ENCODE data around the gene LRRC8D. TPM values are rescaled to one million over a fixed set of nuclear protein-coding genes. Genes with fewer than 3 reads are reported as not detected.

LRRC8D gene
- polyA plus RNA-seq, 4 donors = 13.0 to 36.7 (median 20.2) TPM

DNA sequence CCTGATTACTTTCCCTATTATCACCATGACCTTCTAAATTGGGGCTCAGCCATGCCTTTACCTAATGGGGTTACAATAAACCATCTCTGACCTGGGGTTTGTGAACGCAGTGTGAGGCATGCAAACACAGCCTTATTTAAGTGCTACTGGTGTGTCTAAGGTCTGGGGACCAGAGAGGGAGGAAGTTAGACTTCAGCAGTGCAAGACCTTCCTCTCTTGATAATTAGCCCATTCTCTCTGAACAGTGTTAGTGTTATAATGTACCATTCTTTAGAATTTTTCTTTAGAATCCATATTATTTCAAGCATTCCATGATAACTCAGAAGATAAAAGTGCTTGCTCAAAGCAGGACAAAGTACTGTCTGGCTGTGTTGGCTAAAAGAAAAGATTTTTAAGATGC, 10.5 kb upstream of the LRRC8D start:
- 59 to 74% (median 67%) methylated on average over 1 of the region's 1 CpG for WGBS, 3 donors
- no peak overlapping the region for H3K4me3 ChIP-seq (ENCODE audit: low read depth in 1 of 3, low read length in 3 of 3)
- DNase-seq (no peak), FAIRE-seq (no peak)
- H3K27me3 ChIP-seq (ENCODE audit: control insufficient read depth in 3 of 3, insufficient read depth in 3 of 3, low read length in 3 of 3) = no peaks in the 10 kb centered on the region
- H3K4me1 ChIP-seq (ENCODE audit: control insufficient read depth in 3 of 3, insufficient read depth in 2 of 3, low read depth in 1 of 3, low read length in 2 of 3) = no peaks in the 10 kb centered on the region
- H3K27ac ChIP-seq (ENCODE audit: low read depth in 1 of 3, low read length in 2 of 3) = no peak overlapping the region
- no peaks in the 10 kb centered on the region for H3K36me3 ChIP-seq (ENCODE audit: control insufficient read depth in 3 of 3, insufficient read depth in 2 of 3, low read depth in 1 of 3, low read length in 3 of 3)
- no peaks in the 10 kb centered on the region for H3K9me3 ChIP-seq (ENCODE audit: control insufficient read depth in 2 of 2, insufficient read depth in 1 of 2, low read depth in 1 of 2, low read length in 1 of 2)

GRCh38 chr1:89810880-89811279, 10.0 kb upstream of the LRRC8D start:
- 94 to 100% (median 95%) methylated on average over 1 of the region's 1 CpG for WGBS, 3 donors
- no peak overlapping the region for H3K4me3 ChIP-seq (ENCODE audit: low read depth in 1 of 3, low read length in 3 of 3)
- DNase-seq (no peak), FAIRE-seq (no peak)
- H3K9me3 ChIP-seq (ENCODE audit: control insufficient read depth in 2 of 2, insufficient read depth in 1 of 2, low read depth in 1 of 2, low read length in 1 of 2) = no peaks in the 10 kb centered on the region
- H3K4me1 ChIP-seq (ENCODE audit: control insufficient read depth in 3 of 3, insufficient read depth in 2 of 3, low read depth in 1 of 3, low read length in 2 of 3) = no peaks in the 10 kb centered on the region
- H3K27ac ChIP-seq (ENCODE audit: low read depth in 1 of 3, low read length in 2 of 3) = no peak overlapping the region
- no peaks in the 10 kb centered on the region for H3K27me3 ChIP-seq (ENCODE audit: control insufficient read depth in 3 of 3, insufficient read depth in 3 of 3, low read length in 3 of 3)
- no peaks in the 10 kb centered on the region for H3K36me3 ChIP-seq (ENCODE audit: control insufficient read depth in 3 of 3, insufficient read depth in 2 of 3, low read depth in 1 of 3, low read length in 3 of 3)

GRCh38 chr1:89812992-89813391, 7.8 kb upstream of the LRRC8D start:
- 77 to 91% (median 89%) methylated on average over 1 of the region's 1 CpG for WGBS, 3 donors
- no peaks in the 10 kb centered on the region for H3K9me3 ChIP-seq (ENCODE audit: control insufficient read depth in 2 of 2, insufficient read depth in 1 of 2, low read depth in 1 of 2, low read length in 1 of 2)
- FAIRE-seq (no peak), DNase-seq (no peak)
- no peak overlapping the region for H3K27ac ChIP-seq (ENCODE audit: low read depth in 1 of 3, low read length in 2 of 3)
- H3K27me3 ChIP-seq (ENCODE audit: control insufficient read depth in 3 of 3, insufficient read depth in 3 of 3, low read length in 3 of 3) = no peaks in the 10 kb centered on the region
- H3K36me3 ChIP-seq (ENCODE audit: control insufficient read depth in 3 of 3, insufficient read depth in 2 of 3, low read depth in 1 of 3, low read length in 3 of 3) = no peaks in the 10 kb centered on the region
- H3K4me1 ChIP-seq (ENCODE audit: control insufficient read depth in 3 of 3, insufficient read depth in 2 of 3, low read depth in 1 of 3, low read length in 2 of 3) = no peaks in the 10 kb centered on the region
- no peak overlapping the region for H3K4me3 ChIP-seq (ENCODE audit: low read depth in 1 of 3, low read length in 3 of 3)

DNA sequence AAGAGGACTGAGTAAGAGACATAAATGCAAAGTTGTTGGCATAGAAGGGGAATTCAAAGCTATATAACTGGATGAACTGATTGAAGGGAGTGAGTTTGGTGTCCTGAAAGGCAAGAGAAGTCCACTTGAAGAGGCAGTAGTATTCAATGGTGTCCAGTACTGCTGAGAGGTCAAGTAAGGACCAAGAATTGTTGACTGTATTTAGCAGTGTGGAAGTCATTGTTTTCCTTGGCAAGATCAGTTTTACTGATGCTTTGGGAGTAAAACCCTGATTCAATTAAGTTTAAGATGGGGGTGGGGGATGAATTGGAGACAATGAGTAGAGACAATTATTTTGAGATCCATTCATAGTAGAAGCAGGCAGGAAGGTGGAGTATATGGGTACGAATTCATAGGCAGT, 5.8 kb upstream of the LRRC8D start:
- Histone ChIP-seq H3K4me3 (ENCODE audit: low read depth in 1 of 3, low read length in 3 of 3) (no peak overlapping the region), H3K27ac (ENCODE audit: low read depth in 1 of 3, low read length in 2 of 3) (no peak overlapping the region), H3K36me3 (ENCODE audit: control insufficient read depth in 3 of 3, insufficient read depth in 2 of 3, low read depth in 1 of 3, low read length in 3 of 3) (no peaks in the 10 kb centered on the region), H3K27me3 (ENCODE audit: control insufficient read depth in 3 of 3, insufficient read depth in 3 of 3, low read length in 3 of 3) (no peaks in the 10 kb centered on the region), H3K9me3 (ENCODE audit: control insufficient read depth in 2 of 2, insufficient read depth in 1 of 2, low read depth in 1 of 2, low read length in 1 of 2) (no peaks in the 10 kb centered on the region), H3K4me1 (ENCODE audit: control insufficient read depth in 3 of 3, insufficient read depth in 2 of 3, low read depth in 1 of 3, low read length in 2 of 3) (peaks cover 0 to 4% (median 0%) of the 10 kb centered on the region in 3 donors)
- no peak for DNase-seq
- WGBS, 3 donors = 77 to 98% (median 96%) methylated on average over 1 of the region's 1 CpG
- no peak for FAIRE-seq

DNA sequence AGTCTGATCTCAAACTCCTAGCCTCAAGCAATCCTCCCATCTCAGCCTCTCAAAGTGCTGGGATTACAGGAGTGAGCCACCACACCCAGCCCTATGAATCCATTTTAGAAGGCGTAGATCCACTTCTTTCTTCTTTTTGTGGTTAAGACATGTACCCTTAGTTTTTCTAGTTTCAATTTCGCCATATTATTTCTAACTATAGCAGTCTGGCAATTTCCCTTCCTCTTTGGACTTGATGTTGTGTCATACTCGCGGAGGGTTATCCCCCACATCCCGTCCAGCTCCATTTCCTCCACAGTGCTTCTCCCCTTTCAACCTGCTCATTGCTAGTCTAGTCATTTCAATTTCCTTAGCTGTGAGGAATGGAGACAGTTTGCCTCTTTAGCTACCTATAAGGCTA, 5.2 kb upstream of the LRRC8D start:
- DNase-seq (no peak), FAIRE-seq (no peak)
- 75 to 86% (median 84%) methylated on average over 5 of the region's 5 CpGs for whole genome bisulfite sequencing, 3 donors
- no peaks in the 10 kb centered on the region for H3K9me3 ChIP-seq (ENCODE audit: control insufficient read depth in 2 of 2, insufficient read depth in 1 of 2, low read depth in 1 of 2, low read length in 1 of 2)
- H3K36me3 ChIP-seq (ENCODE audit: control insufficient read depth in 3 of 3, insufficient read depth in 2 of 3, low read depth in 1 of 3, low read length in 3 of 3) = no peaks in the 10 kb centered on the region
- no peak overlapping the region for H3K4me3 ChIP-seq (ENCODE audit: low read depth in 1 of 3, low read length in 3 of 3)
- H3K27me3 ChIP-seq (ENCODE audit: control insufficient read depth in 3 of 3, insufficient read depth in 3 of 3, low read length in 3 of 3) = no peaks in the 10 kb centered on the region
- H3K4me1 ChIP-seq (ENCODE audit: control insufficient read depth in 3 of 3, insufficient read depth in 2 of 3, low read depth in 1 of 3, low read length in 2 of 3) = peaks cover 0 to 4% (median 0%) of the 10 kb centered on the region in 3 donors
- H3K27ac ChIP-seq (ENCODE audit: low read depth in 1 of 3, low read length in 2 of 3) = no peak overlapping the region

DNA sequence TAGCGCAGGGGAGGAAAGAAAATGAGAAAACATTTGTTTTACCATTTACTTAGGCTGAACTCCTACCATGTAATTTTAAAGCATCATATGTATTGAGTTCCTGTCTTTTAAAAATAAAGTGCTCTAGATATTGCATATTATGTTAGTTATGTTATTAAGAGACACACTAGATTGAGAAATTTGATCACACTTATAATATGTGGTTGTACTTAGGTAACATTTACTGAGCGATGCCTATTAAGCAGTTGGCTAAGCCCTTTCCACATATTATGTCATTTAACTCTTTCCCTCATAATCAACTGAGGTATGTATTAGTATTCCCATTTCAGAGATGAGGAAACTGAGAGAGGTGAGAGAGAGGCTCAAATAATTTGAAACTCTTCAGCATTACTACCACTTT, 4.5 kb upstream of the LRRC8D start:
- no peak for DNase-seq
- Histone ChIP-seq H3K27me3 (ENCODE audit: control insufficient read depth in 3 of 3, insufficient read depth in 3 of 3, low read length in 3 of 3) (no peaks in the 10 kb centered on the region), H3K27ac (ENCODE audit: low read depth in 1 of 3, low read length in 2 of 3) (no peak overlapping the region), H3K9me3 (ENCODE audit: control insufficient read depth in 2 of 2, insufficient read depth in 1 of 2, low read depth in 1 of 2, low read length in 1 of 2) (no peaks in the 10 kb centered on the region), H3K4me3 (ENCODE audit: low read depth in 1 of 3, low read length in 3 of 3) (no peak overlapping the region), H3K4me1 (ENCODE audit: control insufficient read depth in 3 of 3, insufficient read depth in 2 of 3, low read depth in 1 of 3, low read length in 2 of 3) (peaks cover 0 to 4% (median 0%) of the 10 kb centered on the region in 3 donors), H3K36me3 (ENCODE audit: control insufficient read depth in 3 of 3, insufficient read depth in 2 of 3, low read depth in 1 of 3, low read length in 3 of 3) (no peaks in the 10 kb centered on the region)
- no peak for FAIRE-seq
- 91 to 97% (median 97%) methylated on average over 2 of the region's 2 CpGs for WGBS, 3 donors

DNA sequence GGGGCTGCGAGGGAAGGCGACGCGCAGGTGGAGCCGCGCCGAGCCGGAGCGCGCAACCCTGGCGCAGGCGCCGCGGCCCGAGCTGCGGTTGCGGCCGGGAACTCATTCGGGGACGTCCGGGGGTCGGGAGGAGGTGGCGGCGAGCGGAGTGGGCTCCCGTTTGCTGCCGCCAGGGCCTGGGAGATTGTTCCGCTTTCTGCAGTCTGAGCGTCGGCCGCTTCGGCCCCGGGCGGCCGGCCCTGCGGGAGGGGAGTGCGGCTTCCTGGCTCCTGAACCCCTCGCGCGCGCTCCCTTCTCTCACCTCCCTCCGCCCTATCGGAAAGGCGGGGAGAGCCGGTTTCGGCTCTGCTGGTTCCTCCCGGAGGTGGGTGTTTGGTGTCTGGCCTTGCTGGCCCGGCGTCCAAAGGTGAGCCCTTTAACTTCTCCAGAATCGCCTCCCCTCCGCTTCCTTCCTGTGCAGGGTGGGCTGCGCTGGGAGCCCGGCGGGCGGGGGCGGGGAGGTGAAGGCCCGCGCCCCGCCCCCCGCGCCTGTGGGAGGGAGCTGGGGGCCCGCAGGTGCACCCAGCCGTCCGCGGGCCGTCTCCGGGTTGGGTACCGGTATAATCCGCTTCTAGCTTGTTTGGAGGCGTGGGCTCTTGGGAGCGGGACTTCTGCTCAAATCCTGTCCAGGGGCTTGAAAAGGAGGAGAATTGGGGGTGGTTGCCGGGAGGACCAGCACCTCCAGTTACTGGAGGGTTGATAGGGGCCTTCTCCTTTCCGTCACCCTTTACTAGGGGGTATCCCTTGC, 683 bp downstream of the LRRC8D start:
- Histone ChIP-seq H3K9me3 (ENCODE audit: control insufficient read depth in 2 of 2, insufficient read depth in 1 of 2, low read depth in 1 of 2, low read length in 1 of 2) (no peaks in the 10 kb centered on the region), H3K4me3 (ENCODE audit: low read depth in 1 of 3, low read length in 3 of 3) (peak overlapping the region; percentile 58 to 67 (median 64)), H3K4me1 (ENCODE audit: control insufficient read depth in 3 of 3, insufficient read depth in 2 of 3, low read depth in 1 of 3, low read length in 2 of 3) (peaks cover 0 to 16% (median 6%) of the 10 kb centered on the region in 3 donors), H3K36me3 (ENCODE audit: control insufficient read depth in 3 of 3, insufficient read depth in 2 of 3, low read depth in 1 of 3, low read length in 3 of 3) (peaks cover 0 to 2% (median 0%) of the 10 kb centered on the region in 3 donors), H3K27me3 (ENCODE audit: control insufficient read depth in 3 of 3, insufficient read depth in 3 of 3, low read length in 3 of 3) (no peaks in the 10 kb centered on the region), H3K27ac (ENCODE audit: low read depth in 1 of 3, low read length in 2 of 3) (peak overlapping the region; percentile 87 to 94 (median 88))
- FAIRE-seq (no peak), DNase-seq (peak; percentile 62 to 86)
- WGBS, 3 donors = 1% methylated on average over 44 to 73 of the region's 73 CpGs

GRCh38 chr1:89822109-89822962, 1.5 kb downstream of the LRRC8D start:
- DNase-seq = peak in 1 of 2 donors; percentile 19
- WGBS, 3 donors = 30 to 50% (median 46%) methylated on average over 17 of the region's 17 CpGs
- H3K9me3 ChIP-seq (ENCODE audit: control insufficient read depth in 2 of 2, insufficient read depth in 1 of 2, low read depth in 1 of 2, low read length in 1 of 2) = no peaks in the 10 kb centered on the region
- peak overlapping the region; percentile 87 to 94 (median 88) for H3K27ac ChIP-seq (ENCODE audit: low read depth in 1 of 3, low read length in 2 of 3)
- H3K36me3 ChIP-seq (ENCODE audit: control insufficient read depth in 3 of 3, insufficient read depth in 2 of 3, low read depth in 1 of 3, low read length in 3 of 3) = peaks cover 0 to 2% (median 0%) of the 10 kb centered on the region in 3 donors
- FAIRE-seq = no peak
- H3K4me3 ChIP-seq (ENCODE audit: low read depth in 1 of 3, low read length in 3 of 3) = peak overlapping the region; percentile 58 to 67 (median 64)
- H3K4me1 ChIP-seq (ENCODE audit: control insufficient read depth in 3 of 3, insufficient read depth in 2 of 3, low read depth in 1 of 3, low read length in 2 of 3) = peaks cover 0 to 16% (median 6%) of the 10 kb centered on the region in 3 donors
- no peaks in the 10 kb centered on the region for H3K27me3 ChIP-seq (ENCODE audit: control insufficient read depth in 3 of 3, insufficient read depth in 3 of 3, low read length in 3 of 3)
